ENCODE measurements around the gene PCDHGA9.
"Not testable (repeated sequence)": the region's sequence is repeated elsewhere in the genome, so short reads cannot be mapped to it uniquely, and the experiment has no call there.

The PCDHGA9 gene

DNA sequence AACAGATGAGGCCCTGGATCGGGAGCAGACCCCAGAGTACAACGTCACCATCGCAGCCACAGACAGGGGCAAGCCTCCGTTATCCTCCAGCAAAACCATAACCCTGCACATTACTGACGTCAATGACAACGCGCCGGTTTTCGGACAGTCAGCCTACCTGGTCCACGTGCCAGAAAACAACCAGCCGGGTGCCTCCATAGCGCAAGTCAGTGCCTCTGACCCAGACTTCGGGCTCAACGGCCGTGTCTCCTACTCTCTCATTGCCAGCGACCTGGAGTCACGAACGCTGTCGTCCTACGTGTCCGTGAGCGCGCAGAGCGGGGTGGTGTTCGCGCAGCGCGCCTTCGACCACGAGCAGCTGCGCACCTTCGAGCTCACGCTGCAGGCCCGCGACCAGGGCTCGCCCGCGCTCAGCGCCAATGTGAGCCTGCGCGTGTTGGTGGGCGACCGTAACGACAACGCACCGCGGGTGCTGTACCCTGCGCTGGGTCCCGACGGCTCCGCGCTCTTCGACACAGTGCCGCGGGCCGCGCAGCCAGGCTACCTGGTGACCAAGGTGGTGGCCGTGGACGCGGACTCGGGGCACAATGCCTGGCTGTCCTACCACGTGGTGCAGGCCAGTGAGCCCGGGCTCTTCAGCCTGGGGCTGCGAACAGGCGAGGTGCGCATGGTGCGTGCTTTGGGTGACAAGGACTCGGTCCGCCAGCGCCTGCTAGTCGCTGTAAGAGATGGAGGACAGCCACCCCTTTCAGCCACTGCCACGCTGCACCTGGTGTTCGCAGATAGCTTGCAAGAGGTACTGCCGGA lies 16.7 kb downstream of the PCDHGA9 start:
- H3K9me3 Mint-ChIP-seq, result peaks cover 13% of the 10 kb centered on the region
- H3K27me3 Mint-ChIP-seq, result peaks cover 78% of the 10 kb centered on the region
- no peak overlapping the region for H3K4me3 Mint-ChIP-seq
- H3K36me3 Mint-ChIP-seq, result no peaks in the 10 kb centered on the region
- H3K27ac Mint-ChIP-seq, result no peak overlapping the region
- ATAC-seq, result no peak
- H3K4me1 Mint-ChIP-seq, result peaks cover 17% of the 10 kb centered on the region

DNA sequence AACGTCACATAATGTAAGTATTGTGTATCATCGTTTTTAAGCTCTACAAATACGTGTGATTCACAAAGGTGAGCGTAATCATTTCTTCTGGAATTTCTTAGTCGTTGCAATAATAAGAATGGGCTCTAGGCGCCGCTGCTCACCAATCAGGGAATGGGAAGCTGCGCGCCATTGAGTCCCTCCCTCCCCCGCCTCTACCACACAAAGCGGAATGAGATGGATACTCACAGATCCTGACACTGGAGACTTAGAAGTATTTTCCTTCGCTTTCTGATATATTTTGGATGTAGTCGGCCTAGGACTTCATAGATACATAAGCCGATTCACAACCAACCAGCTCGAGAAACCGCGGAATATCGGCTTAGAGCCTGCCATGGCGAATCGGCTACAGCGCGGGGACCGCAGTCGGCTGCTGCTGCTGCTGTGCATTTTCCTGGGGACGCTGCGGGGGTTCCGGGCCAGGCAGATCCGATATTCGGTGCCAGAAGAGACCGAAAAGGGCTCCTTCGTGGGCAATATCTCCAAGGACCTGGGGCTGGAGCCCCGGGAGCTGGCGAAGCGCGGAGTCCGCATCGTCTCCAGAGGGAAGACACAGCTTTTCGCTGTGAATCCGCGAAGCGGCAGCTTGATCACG lies 18.4 kb downstream of the PCDHGA9 start, which contains the start of gene PCDHGA11:
PCDHGA11 (plus strand) TSS at position 197 of the 634 bp plus-strand sequence; CDS start at position 374, 177 bp downstream.
- Mint-ChIP-seq H3K27me3 (peaks cover 62% of the 10 kb centered on the region), H3K4me3 (peak within 1 kb of the TSS; percentile 75), H3K36me3 (no peaks in the 10 kb centered on the region), H3K4me1 (peaks cover 12% of the 10 kb centered on the region), H3K27ac (no peak within 1 kb of the TSS), H3K9me3 (peaks cover 13% of the 10 kb centered on the region)
- ATAC-seq, result no peak

DNA sequence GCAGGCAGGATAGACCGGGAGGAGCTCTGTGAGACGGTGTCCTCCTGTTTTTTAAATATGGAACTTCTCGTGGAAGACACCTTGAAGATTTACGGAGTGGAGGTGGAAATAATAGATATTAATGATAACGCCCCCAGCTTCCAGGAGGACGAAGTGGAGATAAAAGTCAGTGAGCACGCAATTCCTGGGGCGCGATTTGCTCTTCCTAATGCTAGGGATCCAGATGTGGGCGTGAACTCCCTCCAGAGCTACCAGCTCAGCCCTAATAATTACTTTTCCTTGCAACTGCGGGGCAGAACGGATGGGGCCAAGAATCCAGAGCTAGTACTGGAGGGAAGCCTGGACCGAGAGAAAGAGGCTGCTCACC lies 18.9 kb downstream of the PCDHGA9 start:
- ATAC-seq, result no peak
- peak overlapping the region; percentile 75 for H3K4me3 Mint-ChIP-seq
- peaks cover 12% of the 10 kb centered on the region for H3K4me1 Mint-ChIP-seq
- no peak overlapping the region for H3K27ac Mint-ChIP-seq
- peaks cover 57% of the 10 kb centered on the region for H3K27me3 Mint-ChIP-seq
- no peaks in the 10 kb centered on the region for H3K36me3 Mint-ChIP-seq
- peaks cover 13% of the 10 kb centered on the region for H3K9me3 Mint-ChIP-seq

DNA sequence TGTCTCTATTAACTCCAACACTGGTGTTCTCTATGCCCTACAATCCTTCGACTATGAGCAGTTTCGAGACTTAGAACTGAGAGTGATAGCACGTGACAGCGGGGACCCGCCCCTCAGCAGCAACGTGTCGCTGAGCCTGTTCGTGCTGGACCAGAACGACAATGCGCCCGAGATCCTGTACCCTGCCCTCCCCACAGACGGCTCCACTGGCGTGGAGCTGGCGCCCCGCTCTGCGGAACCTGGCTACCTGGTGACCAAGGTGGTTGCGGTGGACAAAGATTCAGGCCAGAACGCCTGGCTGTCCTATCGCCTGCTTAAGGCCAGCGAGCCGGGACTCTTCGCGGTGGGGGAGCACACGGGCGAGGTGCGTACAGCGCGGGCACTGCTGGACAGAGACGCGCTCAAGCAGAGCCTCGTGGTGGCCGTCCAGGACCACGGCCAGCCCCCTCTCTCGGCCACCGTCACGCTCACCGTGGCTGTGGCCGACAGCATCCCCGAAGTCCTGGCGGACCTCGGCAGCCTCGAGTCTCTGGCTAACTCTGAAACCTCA lies 20.2 kb downstream of the PCDHGA9 start:
- no peak overlapping the region for H3K4me3 Mint-ChIP-seq
- H3K9me3 Mint-ChIP-seq, result peaks cover 13% of the 10 kb centered on the region
- no peak for ATAC-seq

DNA sequence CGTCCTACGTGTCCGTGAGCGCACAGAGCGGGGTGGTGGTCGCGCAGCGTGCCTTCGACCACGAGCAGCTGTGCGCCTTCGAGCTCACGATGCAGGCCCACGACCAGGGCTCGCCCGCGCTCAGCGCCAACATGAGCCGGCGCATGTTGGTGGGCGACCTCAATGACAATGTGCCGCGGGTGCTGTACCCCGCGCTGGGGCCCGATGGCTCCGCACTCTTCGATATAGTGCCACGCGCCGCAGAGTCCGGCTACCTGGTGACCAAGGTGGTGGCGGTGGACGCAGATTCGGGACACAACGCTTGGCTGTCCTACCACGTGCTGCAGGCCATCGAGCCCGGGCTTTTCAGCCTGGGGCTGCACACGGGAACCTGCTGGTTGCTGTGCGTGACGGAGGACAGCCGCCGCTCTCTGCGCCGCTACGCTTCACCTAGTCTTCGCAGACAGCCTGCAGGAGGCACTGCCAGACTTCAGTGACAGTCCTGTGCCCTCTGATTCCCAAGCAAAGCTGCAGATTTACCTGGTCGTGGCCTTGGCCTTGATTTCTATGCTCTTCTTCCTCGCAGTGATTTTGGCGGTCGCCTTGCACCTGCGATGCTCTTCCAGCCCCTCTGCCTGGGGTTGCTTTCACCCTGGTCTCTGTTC lies 25.3 kb downstream of the PCDHGA9 start:
- H3K4me3 Mint-ChIP-seq, result no peak overlapping the region
- H3K27ac Mint-ChIP-seq, result no peak overlapping the region
- ATAC-seq, result no peak
- H3K9me3 Mint-ChIP-seq, result peaks cover 8% of the 10 kb centered on the region
- peaks cover 19% of the 10 kb centered on the region for H3K4me1 Mint-ChIP-seq
- H3K36me3 Mint-ChIP-seq, result peaks cover 20% of the 10 kb centered on the region
- peaks cover 51% of the 10 kb centered on the region for H3K27me3 Mint-ChIP-seq

More for the DNA sequence above, 20.2 kb downstream of the PCDHGA9 start:
- Mint-ChIP-seq H3K27ac (no peak overlapping the region), H3K36me3 (peaks cover 7% of the 10 kb centered on the region), H3K27me3 (peaks cover 49% of the 10 kb centered on the region), H3K4me1 (peaks cover 10% of the 10 kb centered on the region)

DNA sequence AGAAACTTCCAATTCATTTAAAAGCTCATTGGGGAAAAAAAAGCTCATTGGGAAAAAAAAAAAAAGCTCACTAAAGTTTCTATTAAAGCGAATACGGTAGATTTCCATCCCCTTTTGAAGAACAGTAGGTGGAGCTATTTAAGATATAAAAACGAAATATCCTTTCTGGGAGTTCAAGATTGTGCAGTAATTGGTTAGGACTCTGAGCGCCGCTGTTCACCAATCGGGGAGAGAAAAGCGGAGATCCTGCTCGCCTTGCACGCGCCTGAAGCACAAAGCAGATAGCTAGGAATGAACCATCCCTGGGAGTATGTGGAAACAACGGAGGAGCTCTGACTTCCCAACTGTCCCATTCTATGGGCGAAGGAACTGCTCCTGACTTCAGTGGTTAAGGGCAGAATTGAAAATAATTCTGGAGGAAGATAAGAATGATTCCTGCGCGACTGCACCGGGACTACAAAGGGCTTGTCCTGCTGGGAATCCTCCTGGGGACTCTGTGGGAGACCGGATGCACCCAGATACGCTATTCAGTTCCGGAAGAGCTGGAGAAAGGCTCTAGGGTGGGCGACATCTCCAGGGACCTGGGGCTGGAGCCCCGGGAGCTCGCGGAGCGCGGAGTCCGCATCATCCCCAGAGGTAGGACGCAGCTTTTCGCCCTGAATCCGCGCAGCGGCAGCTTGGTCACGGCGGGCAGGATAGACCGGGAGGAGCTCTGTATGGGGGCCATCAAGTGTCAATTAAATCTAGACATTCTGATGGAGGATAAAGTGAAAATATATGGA lies 27.9 kb downstream of the PCDHGA9 start, which contains the start of gene PCDHGA12:
PCDHGA12 (plus strand) TSS at position 176 of the 782 bp plus-strand sequence; CDS start at position 429, 253 bp downstream.
- Mint-ChIP-seq H3K9me3 (peaks cover 9% of the 10 kb centered on the region), H3K27ac (peak within 1 kb of the TSS; percentile 31), H3K36me3 (peaks cover 25% of the 10 kb centered on the region), H3K4me1 (peaks cover 19% of the 10 kb centered on the region), H3K4me3 (peak within 1 kb of the TSS; percentile 77), H3K27me3 (peaks cover 42% of the 10 kb centered on the region)
- ATAC-seq, result peak; percentile 63

DNA sequence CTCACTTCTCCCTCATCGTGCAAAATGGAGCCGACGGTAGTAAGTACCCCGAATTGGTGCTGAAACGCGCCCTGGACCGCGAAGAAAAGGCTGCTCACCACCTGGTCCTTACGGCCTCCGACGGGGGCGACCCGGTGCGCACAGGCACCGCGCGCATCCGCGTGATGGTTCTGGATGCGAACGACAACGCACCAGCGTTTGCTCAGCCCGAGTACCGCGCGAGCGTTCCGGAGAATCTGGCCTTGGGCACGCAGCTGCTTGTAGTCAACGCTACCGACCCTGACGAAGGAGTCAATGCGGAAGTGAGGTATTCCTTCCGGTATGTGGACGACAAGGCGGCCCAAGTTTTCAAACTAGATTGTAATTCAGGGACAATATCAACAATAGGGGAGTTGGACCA lies 28.7 kb downstream of the PCDHGA9 start:
- peak; percentile 45 for ATAC-seq
- H3K4me1 Mint-ChIP-seq, result peaks cover 19% of the 10 kb centered on the region
- H3K9me3 Mint-ChIP-seq, result peaks cover 9% of the 10 kb centered on the region
- H3K4me3 Mint-ChIP-seq, result peak overlapping the region; percentile 77
- peak overlapping the region; percentile 31 for H3K27ac Mint-ChIP-seq
- H3K36me3 Mint-ChIP-seq, result peaks cover 25% of the 10 kb centered on the region
- H3K27me3 Mint-ChIP-seq, result peaks cover 42% of the 10 kb centered on the region

DNA sequence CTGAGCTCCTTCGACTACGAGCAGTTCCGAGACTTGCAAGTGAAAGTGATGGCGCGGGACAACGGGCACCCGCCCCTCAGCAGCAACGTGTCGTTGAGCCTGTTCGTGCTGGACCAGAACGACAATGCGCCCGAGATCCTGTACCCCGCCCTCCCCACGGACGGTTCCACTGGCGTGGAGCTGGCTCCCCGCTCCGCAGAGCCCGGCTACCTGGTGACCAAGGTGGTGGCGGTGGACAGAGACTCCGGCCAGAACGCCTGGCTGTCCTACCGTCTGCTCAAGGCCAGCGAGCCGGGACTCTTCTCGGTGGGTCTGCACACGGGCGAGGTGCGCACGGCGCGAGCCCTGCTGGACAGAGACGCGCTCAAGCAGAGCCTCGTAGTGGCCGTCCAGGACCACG lies 29.7 kb downstream of the PCDHGA9 start:
- Mint-ChIP-seq H3K4me3 (peak overlapping the region; percentile 77), H3K4me1 (peaks cover 19% of the 10 kb centered on the region), H3K27ac (peak overlapping the region; percentile 31), H3K27me3 (peaks cover 42% of the 10 kb centered on the region), H3K36me3 (peaks cover 20% of the 10 kb centered on the region)
- ATAC-seq, H3K9me3 Mint-ChIP-seq: not testable (repeated sequence)

DNA sequence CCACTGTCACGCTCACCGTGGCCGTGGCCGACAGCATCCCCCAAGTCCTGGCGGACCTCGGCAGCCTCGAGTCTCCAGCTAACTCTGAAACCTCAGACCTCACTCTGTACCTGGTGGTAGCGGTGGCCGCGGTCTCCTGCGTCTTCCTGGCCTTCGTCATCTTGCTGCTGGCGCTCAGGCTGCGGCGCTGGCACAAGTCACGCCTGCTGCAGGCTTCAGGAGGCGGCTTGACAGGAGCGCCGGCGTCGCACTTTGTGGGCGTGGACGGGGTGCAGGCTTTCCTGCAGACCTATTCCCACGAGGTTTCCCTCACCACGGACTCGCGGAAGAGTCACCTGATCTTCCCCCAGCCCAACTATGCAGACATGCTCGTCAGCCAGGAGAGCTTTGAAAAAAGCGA lies 30.1 kb downstream of the PCDHGA9 start:
- not testable (repeated sequence) for H3K9me3 Mint-ChIP-seq, H3K27ac Mint-ChIP-seq, ATAC-seq, H3K4me3 Mint-ChIP-seq
- Mint-ChIP-seq H3K4me1 (peaks cover 19% of the 10 kb centered on the region), H3K27me3 (peaks cover 42% of the 10 kb centered on the region), H3K36me3 (peaks cover 18% of the 10 kb centered on the region)

DNA sequence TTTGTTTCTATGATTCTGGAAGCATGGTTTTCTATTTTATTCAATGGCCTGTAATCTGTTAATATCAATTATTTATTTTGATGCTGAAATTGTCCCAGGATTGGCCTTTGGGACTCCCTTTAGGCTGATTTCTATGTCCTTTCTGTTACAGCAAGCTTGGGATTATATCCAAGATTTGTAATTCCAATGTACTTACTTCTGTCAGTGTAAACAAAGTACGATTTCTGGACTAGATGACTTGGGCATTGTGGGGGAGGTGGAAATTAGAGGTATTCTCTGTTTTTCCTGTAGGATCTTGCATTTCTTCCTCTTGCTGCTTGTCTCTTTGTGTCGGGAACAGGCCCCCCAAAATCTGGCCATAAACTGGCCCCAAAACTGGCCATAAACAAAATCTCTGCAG lies 31.4 kb downstream of the PCDHGA9 start:
- Mint-ChIP-seq H3K4me3 (no peak overlapping the region), H3K36me3 (peaks cover 9% of the 10 kb centered on the region), H3K27ac (no peak overlapping the region), H3K27me3 (peaks cover 32% of the 10 kb centered on the region), H3K4me1 (peaks cover 19% of the 10 kb centered on the region), H3K9me3 (peaks cover 6% of the 10 kb centered on the region)
- no peak for ATAC-seq

DNA sequence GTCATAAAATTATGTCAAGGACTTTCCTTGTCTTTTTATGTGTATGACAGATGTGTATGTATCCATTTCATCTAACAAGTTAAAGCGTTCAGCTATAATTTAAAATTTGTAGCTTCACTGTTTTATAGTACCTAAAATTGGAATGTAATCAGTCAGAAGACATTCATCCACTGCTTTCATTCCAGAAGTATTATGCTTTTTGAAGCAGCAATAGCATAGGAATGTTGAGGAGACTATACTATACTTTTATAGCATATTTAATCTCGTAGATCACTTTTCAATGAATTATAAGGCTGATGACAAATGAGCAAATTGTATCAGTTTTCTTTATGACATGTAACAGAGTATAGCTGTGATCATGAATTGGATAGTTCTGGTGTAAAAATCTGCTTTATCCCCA lies 34.6 kb downstream of the PCDHGA9 start:
- Mint-ChIP-seq H3K27me3 (peaks cover 13% of the 10 kb centered on the region), H3K4me1 (peaks cover under 1% of the 10 kb centered on the region), H3K27ac (no peak overlapping the region), H3K4me3 (no peak overlapping the region), H3K9me3 (peaks cover 7% of the 10 kb centered on the region), H3K36me3 (peaks cover 9% of the 10 kb centered on the region)
- no peak for ATAC-seq

DNA sequence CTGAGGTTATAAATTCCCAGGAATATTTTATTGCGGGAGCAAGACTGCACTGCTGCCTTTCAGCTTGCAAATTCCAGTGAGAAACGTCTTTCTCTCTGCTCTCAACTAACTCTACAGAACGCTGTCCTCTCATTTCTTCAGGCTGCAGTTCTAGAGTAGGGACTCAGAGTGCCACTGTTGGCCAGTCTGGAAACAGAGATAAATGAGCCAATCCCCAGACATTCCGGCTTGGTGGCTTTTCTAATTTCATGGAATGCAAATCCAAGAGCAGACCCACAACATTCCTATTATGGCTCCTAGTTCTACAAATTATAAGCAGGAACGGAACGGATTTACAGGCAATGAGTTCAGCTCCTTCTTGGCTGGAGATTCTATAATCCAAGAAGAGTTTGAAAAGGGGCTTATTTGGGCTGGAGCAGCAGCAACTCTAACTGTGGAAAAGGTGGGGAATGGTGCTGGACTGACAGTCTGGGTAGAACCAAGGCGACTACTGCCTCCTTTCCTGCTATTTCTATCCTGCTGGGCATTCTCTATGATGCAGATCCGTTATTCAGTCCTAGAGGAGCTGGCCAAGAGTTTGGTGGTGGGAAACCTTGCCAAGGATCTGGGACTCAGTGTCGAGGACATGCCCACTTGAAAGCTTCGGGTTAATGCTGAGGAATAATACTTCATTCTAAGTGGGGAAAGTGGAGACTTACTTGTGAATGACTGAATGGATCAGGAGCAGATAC lies 37.0 kb downstream of the PCDHGA9 start:
- no peak for ATAC-seq
- H3K27ac Mint-ChIP-seq, result no peak overlapping the region
- H3K9me3 Mint-ChIP-seq, result peaks cover 3% of the 10 kb centered on the region
- peaks cover 5% of the 10 kb centered on the region for H3K4me1 Mint-ChIP-seq
- no peaks in the 10 kb centered on the region for H3K27me3 Mint-ChIP-seq
- H3K4me3 Mint-ChIP-seq, result no peak overlapping the region
- no peaks in the 10 kb centered on the region for H3K36me3 Mint-ChIP-seq

DNA sequence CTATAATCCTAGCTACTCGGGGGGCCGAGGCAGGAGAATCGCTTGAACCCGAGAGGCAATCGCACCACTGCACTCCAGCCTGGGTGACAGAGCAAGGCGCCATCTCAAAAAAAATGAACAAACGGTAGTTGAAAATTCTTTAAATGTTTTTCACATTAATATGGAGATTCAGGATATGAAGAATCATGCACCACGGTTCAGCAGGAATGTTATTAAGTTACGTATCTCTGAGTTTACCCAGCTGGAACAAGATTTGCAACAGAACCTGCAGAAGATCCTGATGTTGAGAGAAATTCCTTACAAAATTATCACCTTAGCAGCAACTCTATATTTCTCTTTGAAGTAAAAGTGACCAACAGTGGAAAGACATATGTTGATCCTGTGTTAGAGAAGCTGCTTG lies 37.8 kb downstream of the PCDHGA9 start:
- Mint-ChIP-seq H3K27me3 (peaks cover 3% of the 10 kb centered on the region), H3K9me3 (peaks cover 3% of the 10 kb centered on the region), H3K4me1 (peaks cover 5% of the 10 kb centered on the region), H3K27ac (no peak overlapping the region), H3K4me3 (no peak overlapping the region), H3K36me3 (no peaks in the 10 kb centered on the region)
- no peak for ATAC-seq

DNA sequence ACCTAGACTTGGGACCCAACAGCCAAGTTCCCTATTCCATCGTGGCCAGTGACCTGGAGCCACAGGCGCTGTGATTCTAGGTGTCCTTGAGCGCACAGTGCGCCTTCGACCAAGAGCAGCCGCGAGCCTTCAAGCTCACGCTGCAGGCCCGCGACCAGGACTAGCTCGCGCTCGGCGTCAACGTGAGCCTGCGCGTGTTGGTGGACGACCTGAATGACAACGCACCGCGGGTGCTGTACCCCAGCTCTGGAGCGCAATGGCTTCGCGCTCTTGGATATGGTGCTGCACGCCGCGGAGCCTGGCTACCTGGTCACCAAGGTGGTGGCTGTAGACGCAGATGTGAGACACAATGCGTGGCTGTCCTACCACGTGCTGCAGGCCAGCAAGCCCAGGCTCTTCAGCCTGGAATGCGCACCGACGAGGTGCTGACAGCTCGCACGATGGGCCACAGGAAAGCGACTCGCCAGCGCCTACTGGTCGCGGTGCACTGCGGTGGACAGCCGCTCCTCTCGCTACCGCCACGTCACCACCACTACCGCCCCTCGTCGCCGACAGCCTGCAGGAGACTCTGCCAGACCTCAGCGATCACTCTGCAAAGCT lies 39.1 kb downstream of the PCDHGA9 start:
- Mint-ChIP-seq H3K36me3 (no peaks in the 10 kb centered on the region), H3K27me3 (peaks cover 12% of the 10 kb centered on the region), H3K4me1 (peaks cover 5% of the 10 kb centered on the region), H3K27ac (no peak overlapping the region), H3K9me3 (peaks cover 3% of the 10 kb centered on the region), H3K4me3 (no peak overlapping the region)
- no peak for ATAC-seq

Measured in stimulated activated memory B cell treated with anti-CD40 and anti-IgM and Interleukin-4, amounts not matched to agents 10 μg/mL and 1 μg/mL and 100 μg/mL, for 72 hours (primary cell).